ENCODE data around the gene HEBP1. TPM values are rescaled to one million over a fixed set of nuclear protein-coding genes. Genes with fewer than 3 reads are reported as not detected.
A peak's percentile ranks its signal among the peaks of the same experiment; 100 is the strongest.

Gene HEBP1
- total and polyA plus RNA-seq, 4 donors = 27.7 to 70.0 (median 50.3) TPM

DNA sequence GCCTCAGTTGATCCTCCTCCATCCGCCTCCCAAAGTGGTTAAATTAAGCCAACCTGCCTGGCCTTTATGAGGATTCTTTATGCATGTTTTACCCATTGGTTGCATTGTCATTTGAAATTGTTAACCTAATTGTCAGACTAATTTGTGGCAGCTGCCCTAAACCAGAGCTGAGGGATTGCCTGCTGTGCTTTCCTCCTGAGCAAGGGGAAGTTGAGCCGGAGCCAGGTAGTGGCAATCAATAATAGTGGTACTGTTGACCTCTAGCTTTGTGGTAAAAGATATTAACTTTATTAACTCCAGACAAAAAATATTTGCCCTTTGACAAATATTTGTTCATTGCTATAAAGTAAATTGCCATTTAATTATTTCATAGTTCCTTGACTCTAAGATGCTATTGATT is 5.6 kb upstream of the HEBP1 start:
- no peak overlapping the region for H3K9ac ChIP-seq (ENCODE audit: low read depth in 1 of 2, low read length in 2 of 2)
- no peak for DNase-seq (ENCODE audit: low spot score)
- WGBS = 54% methylated on average over 2 of the region's 2 CpGs
- no peaks in the 10 kb centered on the region for H3K36me3 ChIP-seq (ENCODE audit: control insufficient read depth in 4 of 4, insufficient read depth in 3 of 4, low read depth in 1 of 4, low read length in 3 of 4)
- peak overlapping the region in 1 of 3 donors; percentile 8 for H3K4me3 ChIP-seq (ENCODE audit: low read depth in 1 of 3, low read length in 3 of 3)
- no peak overlapping the region for H3K27ac ChIP-seq (ENCODE audit: low read depth in 1 of 2, low read length in 2 of 2)
- peaks cover 5 to 47% (median 31%) of the 10 kb centered on the region in 4 donors for H3K4me1 ChIP-seq (ENCODE audit: control insufficient read depth in 4 of 4, insufficient read depth in 4 of 4, low read length in 3 of 4)
- TF ChIP-seq FOXA2 (IDR thresholded peaks at IDR 0.05) (no peak), JUND (IDR thresholded peaks at IDR 0.05) (peak in 1 of 2 donors; percentile 26), SP1 (IDR thresholded peaks at IDR 0.05) (peak; percentile 45), RXRA (IDR thresholded peaks at IDR 0.05) (peak; percentile 42 to 64), HNF4A (conservative IDR thresholded peaks at IDR 0.05) (peak; percentile 81 to 90), HNF4G (IDR thresholded peaks at IDR 0.05) (peak; percentile 58), GABPA (IDR thresholded peaks at IDR 0.05 in 1 of 2, conservative IDR thresholded peaks at IDR 0.05 in 1 of 2) (no peak), NR2F2 (IDR thresholded peaks at IDR 0.05) (peak; percentile 53), RAD21 (IDR thresholded peaks at IDR 0.05) (peak in 1 of 2 donors; percentile 42)
- TF ChIP-seq, protein P1, sequence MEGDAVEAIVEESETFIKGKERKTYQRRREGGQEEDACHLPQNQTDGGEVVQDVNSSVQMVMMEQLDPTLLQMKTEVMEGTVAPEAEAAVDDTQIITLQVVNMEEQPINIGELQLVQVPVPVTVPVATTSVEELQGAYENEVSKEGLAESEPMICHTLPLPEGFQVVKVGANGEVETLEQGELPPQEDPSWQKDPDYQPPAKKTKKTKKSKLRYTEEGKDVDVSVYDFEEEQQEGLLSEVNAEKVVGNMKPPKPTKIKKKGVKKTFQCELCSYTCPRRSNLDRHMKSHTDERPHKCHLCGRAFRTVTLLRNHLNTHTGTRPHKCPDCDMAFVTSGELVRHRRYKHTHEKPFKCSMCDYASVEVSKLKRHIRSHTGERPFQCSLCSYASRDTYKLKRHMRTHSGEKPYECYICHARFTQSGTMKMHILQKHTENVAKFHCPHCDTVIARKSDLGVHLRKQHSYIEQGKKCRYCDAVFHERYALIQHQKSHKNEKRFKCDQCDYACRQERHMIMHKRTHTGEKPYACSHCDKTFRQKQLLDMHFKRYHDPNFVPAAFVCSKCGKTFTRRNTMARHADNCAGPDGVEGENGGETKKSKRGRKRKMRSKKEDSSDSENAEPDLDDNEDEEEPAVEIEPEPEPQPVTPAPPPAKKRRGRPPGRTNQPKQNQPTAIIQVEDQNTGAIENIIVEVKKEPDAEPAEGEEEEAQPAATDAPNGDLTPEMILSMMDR (IDR thresholded peaks at IDR 0.05; ENCODE audit: low read depth, low read length, missing input control) = no peak
- TF ChIP-seq, protein P2, sequence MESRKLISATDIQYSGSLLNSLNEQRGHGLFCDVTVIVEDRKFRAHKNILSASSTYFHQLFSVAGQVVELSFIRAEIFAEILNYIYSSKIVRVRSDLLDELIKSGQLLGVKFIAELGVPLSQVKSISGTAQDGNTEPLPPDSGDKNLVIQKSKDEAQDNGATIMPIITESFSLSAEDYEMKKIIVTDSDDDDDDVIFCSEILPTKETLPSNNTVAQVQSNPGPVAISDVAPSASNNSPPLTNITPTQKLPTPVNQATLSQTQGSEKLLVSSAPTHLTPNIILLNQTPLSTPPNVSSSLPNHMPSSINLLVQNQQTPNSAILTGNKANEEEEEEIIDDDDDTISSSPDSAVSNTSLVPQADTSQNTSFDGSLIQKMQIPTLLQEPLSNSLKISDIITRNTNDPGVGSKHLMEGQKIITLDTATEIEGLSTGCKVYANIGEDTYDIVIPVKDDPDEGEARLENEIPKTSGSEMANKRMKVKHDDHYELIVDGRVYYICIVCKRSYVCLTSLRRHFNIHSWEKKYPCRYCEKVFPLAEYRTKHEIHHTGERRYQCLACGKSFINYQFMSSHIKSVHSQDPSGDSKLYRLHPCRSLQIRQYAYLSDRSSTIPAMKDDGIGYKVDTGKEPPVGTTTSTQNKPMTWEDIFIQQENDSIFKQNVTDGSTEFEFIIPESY (IDR thresholded peaks at IDR 0.05) = no peak
- TF ChIP-seq, protein P3, sequence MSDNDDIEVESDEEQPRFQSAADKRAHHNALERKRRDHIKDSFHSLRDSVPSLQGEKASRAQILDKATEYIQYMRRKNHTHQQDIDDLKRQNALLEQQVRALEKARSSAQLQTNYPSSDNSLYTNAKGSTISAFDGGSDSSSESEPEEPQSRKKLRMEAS (IDR thresholded peaks at IDR 0.05) = peak; percentile 33
- no peaks in the 10 kb centered on the region for H3K9me3 ChIP-seq (ENCODE audit: control insufficient read depth in 4 of 4, low read length in 3 of 4)
- H3K27me3 ChIP-seq (ENCODE audit: control insufficient read depth in 4 of 4, insufficient read depth in 4 of 4, low read length in 3 of 4) = no peaks in the 10 kb centered on the region

DNA sequence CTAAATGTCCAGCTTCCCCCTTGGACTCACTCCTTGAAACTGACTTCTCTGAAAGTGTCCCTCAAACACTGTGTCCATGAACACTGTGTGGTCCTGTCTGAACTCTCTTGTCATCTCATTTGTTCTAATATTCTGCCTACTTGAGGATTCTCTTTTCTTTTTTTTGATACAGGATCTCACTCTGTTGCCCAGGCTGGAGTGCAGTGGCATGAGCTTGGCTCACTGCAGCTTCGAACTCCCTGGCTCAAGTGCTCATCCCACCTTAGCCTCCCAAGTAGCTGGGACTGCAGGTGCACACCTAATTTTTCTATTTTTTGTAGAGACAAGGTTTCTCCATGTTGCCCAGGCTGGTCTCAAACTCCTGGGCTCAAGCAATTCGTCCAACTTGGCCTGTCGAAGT is 4.9 kb upstream of the HEBP1 start:
- H3K27ac ChIP-seq (ENCODE audit: low read depth in 1 of 2, low read length in 2 of 2) = no peak overlapping the region
- H3K27me3 ChIP-seq (ENCODE audit: control insufficient read depth in 4 of 4, insufficient read depth in 4 of 4, low read length in 3 of 4) = no peaks in the 10 kb centered on the region

More for the DNA sequence above, 4.9 kb upstream of the HEBP1 start:
- Histone ChIP-seq H3K9ac (ENCODE audit: low read depth in 1 of 2, low read length in 2 of 2) (no peak overlapping the region), H3K4me3 (ENCODE audit: low read depth in 1 of 3, low read length in 3 of 3) (no peak overlapping the region), H3K9me3 (ENCODE audit: control insufficient read depth in 4 of 4, low read length in 3 of 4) (no peaks in the 10 kb centered on the region), H3K4me1 (ENCODE audit: control insufficient read depth in 4 of 4, insufficient read depth in 4 of 4, low read length in 3 of 4) (peaks cover 5 to 48% (median 31%) of the 10 kb centered on the region in 4 donors), H3K36me3 (ENCODE audit: control insufficient read depth in 4 of 4, insufficient read depth in 3 of 4, low read depth in 1 of 4, low read length in 3 of 4) (no peaks in the 10 kb centered on the region)
- TF ChIP-seq GABPA (IDR thresholded peaks at IDR 0.05 in 1 of 2, conservative IDR thresholded peaks at IDR 0.05 in 1 of 2) (no peak), FOXA1 (IDR thresholded peaks at IDR 0.05) (no peak), SP1 (IDR thresholded peaks at IDR 0.05) (no peak), JUND (IDR thresholded peaks at IDR 0.05) (no peak), RXRA (IDR thresholded peaks at IDR 0.05) (no peak), YY1 (IDR thresholded peaks at IDR 0.05) (no peak), HNF4G (IDR thresholded peaks at IDR 0.05) (no peak), HNF4A (conservative IDR thresholded peaks at IDR 0.05) (no peak), TAF1 (conservative IDR thresholded peaks at IDR 0.05) (no peak), NR2F2 (IDR thresholded peaks at IDR 0.05) (no peak), EGR1 (IDR thresholded peaks at IDR 0.05; ENCODE audit: low read depth in 2 of 2) (no peak)
- TF ChIP-seq, protein P4, sequence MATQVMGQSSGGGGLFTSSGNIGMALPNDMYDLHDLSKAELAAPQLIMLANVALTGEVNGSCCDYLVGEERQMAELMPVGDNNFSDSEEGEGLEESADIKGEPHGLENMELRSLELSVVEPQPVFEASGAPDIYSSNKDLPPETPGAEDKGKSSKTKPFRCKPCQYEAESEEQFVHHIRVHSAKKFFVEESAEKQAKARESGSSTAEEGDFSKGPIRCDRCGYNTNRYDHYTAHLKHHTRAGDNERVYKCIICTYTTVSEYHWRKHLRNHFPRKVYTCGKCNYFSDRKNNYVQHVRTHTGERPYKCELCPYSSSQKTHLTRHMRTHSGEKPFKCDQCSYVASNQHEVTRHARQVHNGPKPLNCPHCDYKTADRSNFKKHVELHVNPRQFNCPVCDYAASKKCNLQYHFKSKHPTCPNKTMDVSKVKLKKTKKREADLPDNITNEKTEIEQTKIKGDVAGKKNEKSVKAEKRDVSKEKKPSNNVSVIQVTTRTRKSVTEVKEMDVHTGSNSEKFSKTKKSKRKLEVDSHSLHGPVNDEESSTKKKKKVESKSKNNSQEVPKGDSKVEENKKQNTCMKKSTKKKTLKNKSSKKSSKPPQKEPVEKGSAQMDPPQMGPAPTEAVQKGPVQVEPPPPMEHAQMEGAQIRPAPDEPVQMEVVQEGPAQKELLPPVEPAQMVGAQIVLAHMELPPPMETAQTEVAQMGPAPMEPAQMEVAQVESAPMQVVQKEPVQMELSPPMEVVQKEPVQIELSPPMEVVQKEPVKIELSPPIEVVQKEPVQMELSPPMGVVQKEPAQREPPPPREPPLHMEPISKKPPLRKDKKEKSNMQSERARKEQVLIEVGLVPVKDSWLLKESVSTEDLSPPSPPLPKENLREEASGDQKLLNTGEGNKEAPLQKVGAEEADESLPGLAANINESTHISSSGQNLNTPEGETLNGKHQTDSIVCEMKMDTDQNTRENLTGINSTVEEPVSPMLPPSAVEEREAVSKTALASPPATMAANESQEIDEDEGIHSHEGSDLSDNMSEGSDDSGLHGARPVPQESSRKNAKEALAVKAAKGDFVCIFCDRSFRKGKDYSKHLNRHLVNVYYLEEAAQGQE (IDR thresholded peaks at IDR 0.05) = no peak
- TF ChIP-seq, protein P2 (IDR thresholded peaks at IDR 0.05) = no peak
- TF ChIP-seq, protein P5, sequence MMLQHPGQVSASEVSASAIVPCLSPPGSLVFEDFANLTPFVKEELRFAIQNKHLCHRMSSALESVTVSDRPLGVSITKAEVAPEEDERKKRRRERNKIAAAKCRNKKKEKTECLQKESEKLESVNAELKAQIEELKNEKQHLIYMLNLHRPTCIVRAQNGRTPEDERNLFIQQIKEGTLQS (IDR thresholded peaks at IDR 0.05) = no peak
- no peak for DNase-seq (ENCODE audit: low spot score)
- WGBS = 42% methylated on average over 3 of the region's 3 CpGs
